IPS-20b (cell line): ENCODE results near the gene ASPDH.
A peak's percentile ranks its signal among the peaks of the same experiment; 100 is the strongest.
"Not testable (repeated sequence)": the region's sequence is repeated elsewhere in the genome, so short reads cannot be mapped to it uniquely, and the experiment has no call there.

Source experiments
- H3K27ac ChIP-seq: one replicate; pipeline ENCODE4 v1.5.1; 2013; ENCODE audit warnings: low read length
- H3K27me3 ChIP-seq: 2 replicates; pipeline ENCODE4 v1.6.1; 2013; ENCODE audit warnings: mild to moderate bottlenecking, low read length, inconsistent platforms; ENCODE audit not compliant: insufficient read depth
- H3K36me3 ChIP-seq: 2 replicates; pipeline ENCODE4 v1.6.1; 2013; ENCODE audit warnings: low read depth, mild to moderate bottlenecking, inconsistent platforms, low read length, moderate library complexity; ENCODE audit not compliant: insufficient read depth
- H3K4me1 ChIP-seq: 2 replicates; pipeline ENCODE4 v1.6.1; 2013; ENCODE audit warnings: mild to moderate bottlenecking, control low read depth, inconsistent platforms, low read length, moderate library complexity; ENCODE audit not compliant: insufficient read depth
- H3K4me3 ChIP-seq: 2 replicates; pipeline ENCODE4 v1.5.1; 2013; ENCODE audit warnings: mild to moderate bottlenecking, low read length, inconsistent platforms
- H3K9ac ChIP-seq: 2 replicates; pipeline ENCODE4 v1.6.1; 2013; ENCODE audit warnings: low read depth, mild to moderate bottlenecking, inconsistent platforms, low read length, moderate library complexity
- H3K9me3 ChIP-seq: 2 replicates; pipeline ENCODE4 v1.6.1; 2013; ENCODE audit warnings: mild to moderate bottlenecking, low read depth, low read length, inconsistent platforms; ENCODE audit not compliant: insufficient read depth

The ASPDH gene

DNA sequence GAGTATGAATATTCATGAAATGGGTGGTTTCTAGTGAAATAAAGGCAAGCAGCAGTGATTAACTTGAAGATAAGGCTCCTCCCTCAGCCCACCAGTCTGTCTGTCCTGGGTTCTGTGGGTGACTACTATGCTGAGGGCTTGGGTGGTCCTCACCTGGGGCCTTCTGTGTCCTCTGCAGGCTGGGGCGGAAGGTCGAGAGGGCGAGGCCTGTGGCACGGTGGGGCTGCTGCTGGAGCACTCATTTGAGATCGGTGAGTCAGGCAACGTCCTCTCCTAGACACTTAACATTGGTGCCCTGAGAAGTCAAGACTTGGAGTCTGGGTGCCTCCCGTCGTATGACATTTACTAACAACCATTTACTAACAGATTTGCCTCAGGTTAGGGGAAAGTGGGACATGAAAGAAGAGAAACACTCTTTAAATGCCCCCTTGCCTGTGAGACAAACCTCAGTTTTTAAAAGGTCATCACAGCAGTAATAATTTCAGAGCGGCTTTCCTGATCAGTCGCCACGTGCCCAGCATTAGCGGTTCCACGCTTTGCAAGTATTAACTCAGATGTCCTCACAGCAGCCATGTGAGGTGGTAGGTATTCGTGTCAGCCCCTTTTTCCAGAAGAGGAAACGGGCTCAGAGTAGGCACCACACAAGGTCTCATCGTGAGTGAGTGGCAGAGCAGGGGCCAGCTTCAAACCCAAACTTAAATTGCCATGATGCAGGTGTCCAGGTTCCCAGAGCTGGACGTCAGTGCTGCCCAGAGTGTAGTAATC, 35.8 kb downstream of the ASPDH start:
- Histone ChIP-seq H3K27ac (no peak overlapping the region), H3K4me3 (no peak overlapping the region), H3K9me3 (peaks cover 31% of the 10 kb centered on the region), H3K4me1 (no peaks in the 10 kb centered on the region), H3K27me3 (no peaks in the 10 kb centered on the region), H3K36me3 (peaks cover 15% of the 10 kb centered on the region; the same call in 1 of the 2 replicates), H3K9ac (no peak overlapping the region)

DNA sequence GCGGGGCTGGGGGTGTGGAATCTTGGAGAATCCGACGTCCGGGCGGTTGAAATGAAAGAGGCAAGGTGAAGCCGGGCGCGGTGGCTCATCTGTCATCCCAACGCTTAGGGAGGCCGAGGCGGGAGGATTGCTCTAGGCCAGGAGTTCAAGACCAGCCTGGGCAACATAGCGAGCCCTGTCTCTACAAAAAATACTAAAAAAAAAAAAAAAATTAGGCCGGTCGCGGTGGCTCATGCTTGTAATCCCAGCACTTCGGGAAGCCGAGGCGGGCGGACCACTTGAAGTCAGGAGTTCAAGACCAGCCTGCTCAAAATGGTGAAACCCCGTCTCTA, 36.8 kb downstream of the ASPDH start:
- Histone ChIP-seq H3K27ac (no peak overlapping the region), H3K9ac (peak overlapping the region; percentile 91; the same call in 1 of the 2 replicates)

DNA sequence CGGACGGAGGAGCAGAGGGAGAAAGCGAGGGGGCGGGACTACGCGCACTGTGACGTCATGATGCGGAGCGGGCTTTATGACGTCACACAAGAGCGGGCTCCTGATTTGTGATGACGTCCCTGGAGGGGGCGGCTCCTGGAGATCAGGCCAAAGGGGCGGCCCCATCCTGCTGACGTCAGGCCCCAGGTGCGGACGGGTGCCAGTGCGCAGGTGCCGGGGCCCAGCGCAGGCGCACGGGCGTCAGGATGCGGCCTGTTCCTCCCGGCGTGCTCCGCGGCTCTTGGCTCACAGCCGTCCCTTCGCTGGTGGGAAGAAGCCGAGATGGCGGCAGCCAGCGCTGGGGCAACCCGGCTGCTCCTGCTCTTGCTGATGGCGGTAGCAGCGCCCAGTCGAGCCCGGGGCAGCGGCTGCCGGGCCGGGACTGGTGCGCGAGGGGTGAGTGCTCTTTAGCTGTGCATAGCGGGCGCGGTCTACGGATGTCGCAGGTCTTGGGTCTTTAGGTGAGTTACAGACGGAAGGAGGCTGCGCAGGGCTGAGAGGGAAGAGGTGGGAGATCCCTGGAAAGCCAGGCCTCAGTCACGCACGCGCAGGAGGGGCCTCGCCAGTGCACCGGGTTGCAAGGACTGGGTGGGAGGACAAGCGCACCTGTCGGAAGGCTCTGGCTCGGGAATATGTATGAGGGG, 37.3 kb downstream of the ASPDH start, which contains the start of the genes EMC10 and GARIN5A:
EMC10 (plus strand) TSS at position 284 of the 683 bp plus-strand sequence; CDS start at position 322, 38 bp downstream.
GARIN5A (minus strand) TSS at position 625 of the 683 bp plus-strand sequence; CDS start at position 165, 460 bp downstream.
- H3K27ac ChIP-seq, result peak within 1 kb of the TSS; percentile 65
- H3K4me3 ChIP-seq, result peak within 1 kb of the TSS; percentile 89
- H3K36me3 ChIP-seq, result peaks cover 12% of the 10 kb centered on the region; the same call in 1 of the 2 replicates
- H3K27me3 ChIP-seq, result no peaks in the 10 kb centered on the region
- H3K9me3 ChIP-seq, result peaks cover 38% of the 10 kb centered on the region
- peak within 1 kb of the TSS; percentile 91 for H3K9ac ChIP-seq
- no peaks in the 10 kb centered on the region for H3K4me1 ChIP-seq

More for the DNA sequence above, 36.8 kb downstream of the ASPDH start:
- Histone ChIP-seq H3K9me3 (peaks cover 33% of the 10 kb centered on the region), H3K4me3 (peak overlapping the region; percentile 89; the same call in 1 of the 2 replicates), H3K4me1 (no peaks in the 10 kb centered on the region), H3K27me3 (no peaks in the 10 kb centered on the region), H3K36me3 (peaks cover 12% of the 10 kb centered on the region; the same call in 1 of the 2 replicates)

DNA sequence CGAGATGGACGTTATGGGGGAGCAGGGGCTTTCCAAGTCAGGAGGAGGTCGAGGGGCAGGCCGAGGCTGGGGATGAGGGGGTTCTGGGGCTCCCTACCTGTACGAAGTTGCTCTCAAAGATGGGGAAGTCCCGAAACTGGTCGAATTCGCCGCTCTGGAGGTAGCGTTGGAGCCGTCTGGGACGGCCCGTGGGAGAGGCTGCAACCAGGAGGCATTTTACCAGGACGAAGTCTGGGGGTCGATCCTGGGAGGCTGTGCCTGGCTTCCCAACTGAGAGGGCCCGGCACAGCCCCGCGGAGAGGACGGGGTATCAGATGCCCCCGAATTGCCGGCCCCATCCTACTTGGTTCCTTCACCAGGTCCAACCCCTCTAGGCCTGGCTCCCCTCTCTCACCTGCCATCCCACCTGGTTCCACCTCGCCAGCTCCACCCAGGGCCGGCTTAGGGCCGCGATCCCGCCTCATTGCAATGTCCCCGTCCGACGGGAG, 37.9 kb downstream of the ASPDH start:
- H3K4me3 ChIP-seq, result peak overlapping the region; percentile 40; the same call in 1 of the 2 replicates
- no peaks in the 10 kb centered on the region for H3K4me1 ChIP-seq
- H3K9ac ChIP-seq, result no peak overlapping the region
- H3K9me3 ChIP-seq, result peaks cover 39% of the 10 kb centered on the region
- no peak overlapping the region for H3K27ac ChIP-seq
- H3K36me3 ChIP-seq, result peaks cover 12% of the 10 kb centered on the region; the same call in 1 of the 2 replicates
- no peaks in the 10 kb centered on the region for H3K27me3 ChIP-seq

DNA sequence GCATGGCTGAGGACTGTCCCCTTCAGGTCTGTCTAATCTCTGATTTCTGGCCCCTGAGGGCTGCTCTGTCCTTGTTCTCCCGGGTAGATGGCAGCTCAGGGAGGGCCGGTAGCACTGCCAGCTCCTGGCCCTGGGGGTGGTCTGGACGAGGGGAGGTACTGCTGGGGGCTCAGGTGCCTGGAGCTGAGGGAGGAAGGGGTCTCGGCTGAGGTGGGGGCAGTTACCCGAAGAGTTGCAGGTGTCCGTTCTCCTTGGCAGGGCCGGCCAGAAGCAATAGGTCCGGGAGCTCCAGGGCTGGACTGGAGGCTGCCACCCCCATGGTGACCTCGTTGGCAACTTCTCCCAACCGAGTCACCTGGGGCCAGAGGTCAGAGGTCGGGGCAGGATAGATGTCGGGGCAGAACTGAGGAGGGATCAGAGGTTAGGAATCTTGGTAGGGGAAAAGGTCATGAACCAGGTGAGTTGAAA, 38.6 kb downstream of the ASPDH start:
- H3K9ac ChIP-seq, result no peak overlapping the region
- H3K9me3 ChIP-seq, result peaks cover 38% of the 10 kb centered on the region
- no peaks in the 10 kb centered on the region for H3K27me3 ChIP-seq
- H3K27ac ChIP-seq, result no peak overlapping the region
- H3K4me1 ChIP-seq, result no peaks in the 10 kb centered on the region
- H3K4me3 ChIP-seq, result no peak overlapping the region
- H3K36me3 ChIP-seq, result peaks cover 10% of the 10 kb centered on the region; the same call in 1 of the 2 replicates

DNA sequence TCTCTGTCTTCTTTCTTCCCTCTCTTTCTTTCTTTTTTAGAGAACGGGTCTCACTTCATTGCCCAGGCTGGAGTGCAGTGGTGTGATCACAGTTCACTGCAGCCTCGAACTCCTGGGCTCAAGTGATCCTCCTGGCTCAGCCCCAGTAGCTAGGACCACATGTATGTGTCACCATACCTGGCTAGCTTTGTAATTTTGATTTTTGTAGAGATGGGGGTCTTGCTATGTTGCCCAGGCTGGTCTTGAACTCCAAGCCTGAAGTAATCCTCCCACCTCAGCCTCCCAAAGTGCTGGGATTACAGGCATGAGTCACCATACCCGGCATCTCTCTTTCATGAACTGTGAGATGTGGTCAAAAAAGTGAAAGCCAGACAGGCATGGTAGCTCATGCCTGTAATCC, 40.4 kb downstream of the ASPDH start:
- not testable (repeated sequence) for H3K27ac ChIP-seq, H3K4me1 ChIP-seq, H3K4me3 ChIP-seq, H3K27me3 ChIP-seq, H3K9ac ChIP-seq, H3K36me3 ChIP-seq
- peaks cover 42% of the 10 kb centered on the region for H3K9me3 ChIP-seq

DNA sequence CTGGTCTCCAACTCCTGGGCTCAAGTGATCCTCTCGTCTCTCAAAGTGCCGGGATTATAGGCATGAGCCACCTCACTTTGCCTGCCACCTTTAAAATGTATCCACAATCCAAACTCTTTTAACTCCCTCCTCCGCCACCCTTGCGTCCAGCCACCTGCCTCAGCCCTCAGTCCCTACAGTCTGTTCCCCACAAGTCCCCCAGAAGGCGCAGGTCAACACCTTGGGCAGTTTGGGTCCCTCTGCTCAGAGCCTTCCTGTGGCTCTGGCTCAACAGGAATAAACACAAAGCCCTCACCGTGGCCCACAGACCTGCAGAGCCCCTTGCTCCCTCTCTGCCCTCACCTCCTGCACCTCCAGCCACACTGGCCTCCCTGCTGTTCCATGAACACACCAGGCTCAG, 44.9 kb downstream of the ASPDH start:
- Histone ChIP-seq H3K27me3 (no peaks in the 10 kb centered on the region), H3K27ac (no peak overlapping the region), H3K9ac (no peak overlapping the region), H3K4me1 (no peaks in the 10 kb centered on the region), H3K36me3 (no peaks in the 10 kb centered on the region), H3K9me3 (peaks cover 38% of the 10 kb centered on the region), H3K4me3 (no peak overlapping the region)

DNA sequence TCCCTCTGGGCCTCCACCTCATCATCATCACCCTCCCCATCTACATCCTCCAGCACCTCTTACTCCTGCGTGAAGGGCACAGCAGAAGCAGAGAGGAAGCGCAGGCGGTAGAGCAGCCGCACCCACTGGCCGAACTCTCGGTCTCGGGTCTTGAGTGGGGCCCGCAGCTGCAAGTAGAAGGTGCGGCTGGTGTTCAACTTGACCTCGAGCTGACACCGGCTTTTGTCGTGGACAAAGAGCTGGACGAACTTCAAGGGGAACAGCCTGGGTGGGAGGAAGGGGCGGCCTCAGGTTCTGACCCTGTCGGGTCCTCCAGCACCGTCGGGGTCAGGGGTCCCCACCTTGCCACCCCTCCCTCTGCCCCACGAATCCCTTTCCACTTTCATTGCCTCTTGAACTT, 46.1 kb downstream of the ASPDH start:
- no peaks in the 10 kb centered on the region for H3K27me3 ChIP-seq
- H3K36me3 ChIP-seq, result no peaks in the 10 kb centered on the region
- H3K27ac ChIP-seq, result no peak overlapping the region
- peaks cover 34% of the 10 kb centered on the region for H3K9me3 ChIP-seq
- H3K4me1 ChIP-seq, result no peaks in the 10 kb centered on the region
- no peak overlapping the region for H3K9ac ChIP-seq
- H3K4me3 ChIP-seq, result no peak overlapping the region

DNA sequence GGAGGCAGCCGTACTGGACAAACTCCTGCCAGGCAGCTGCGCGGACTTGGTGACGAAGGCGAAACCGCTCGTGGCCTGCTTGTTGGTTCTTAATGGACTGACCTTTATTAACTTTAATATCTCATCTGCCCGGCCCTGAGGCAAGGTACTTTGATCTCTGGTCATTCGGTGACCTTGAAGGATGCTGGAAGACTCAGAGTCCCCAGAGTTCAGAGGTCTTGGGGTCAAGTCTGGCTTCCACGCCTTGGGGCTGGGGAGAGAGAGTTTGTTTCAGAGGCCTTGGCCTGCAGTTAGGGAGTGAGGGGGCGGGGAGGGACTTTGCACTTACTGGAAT, 47.0 kb downstream of the ASPDH start:
- Histone ChIP-seq H3K9ac (no peak overlapping the region), H3K9me3 (peaks cover 27% of the 10 kb centered on the region), H3K4me1 (no peaks in the 10 kb centered on the region), H3K4me3 (no peak overlapping the region), H3K36me3 (no peaks in the 10 kb centered on the region), H3K27ac (no peak overlapping the region), H3K27me3 (no peaks in the 10 kb centered on the region)

DNA sequence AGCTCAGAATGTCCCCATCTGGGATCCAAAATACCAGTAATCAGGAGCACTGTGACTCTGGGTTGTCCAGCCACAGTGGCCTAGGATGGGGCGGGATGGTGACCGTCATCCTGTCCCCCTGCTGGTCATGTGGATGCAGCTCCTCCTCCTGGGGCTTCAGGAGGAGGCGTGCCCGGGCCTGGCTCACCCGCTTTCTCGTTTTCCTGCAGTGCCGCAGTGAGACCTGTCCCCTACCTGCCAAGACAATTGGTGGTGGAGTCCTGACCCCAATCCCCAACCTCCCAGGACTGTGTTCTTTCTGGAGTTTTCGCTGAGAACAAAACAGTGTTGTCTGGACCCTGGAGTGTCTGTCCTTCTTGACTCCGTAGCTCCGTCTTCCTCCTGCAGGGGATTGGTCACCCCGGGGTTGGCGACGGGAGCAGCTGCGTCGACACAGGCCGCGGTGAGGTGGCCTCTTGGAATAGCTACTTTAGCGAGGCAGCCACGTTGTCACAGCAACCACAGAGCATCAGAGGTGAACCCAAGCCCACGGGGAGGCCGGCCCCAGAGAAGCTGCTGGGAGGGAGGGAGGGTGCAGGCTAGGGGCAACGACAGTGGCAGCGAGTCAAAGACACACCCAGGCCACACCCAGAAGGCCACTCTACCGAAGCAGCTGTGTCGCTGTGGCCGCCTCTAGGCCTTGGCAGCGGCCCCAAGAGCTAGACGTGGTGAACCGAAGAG, 47.6 kb downstream of the ASPDH start:
- H3K27ac ChIP-seq, result no peak overlapping the region
- H3K36me3 ChIP-seq, result no peaks in the 10 kb centered on the region
- H3K9ac ChIP-seq, result no peak overlapping the region
- H3K27me3 ChIP-seq, result no peaks in the 10 kb centered on the region
- no peaks in the 10 kb centered on the region for H3K4me1 ChIP-seq
- no peak overlapping the region for H3K4me3 ChIP-seq
- H3K9me3 ChIP-seq, result peaks cover 22% of the 10 kb centered on the region

DNA sequence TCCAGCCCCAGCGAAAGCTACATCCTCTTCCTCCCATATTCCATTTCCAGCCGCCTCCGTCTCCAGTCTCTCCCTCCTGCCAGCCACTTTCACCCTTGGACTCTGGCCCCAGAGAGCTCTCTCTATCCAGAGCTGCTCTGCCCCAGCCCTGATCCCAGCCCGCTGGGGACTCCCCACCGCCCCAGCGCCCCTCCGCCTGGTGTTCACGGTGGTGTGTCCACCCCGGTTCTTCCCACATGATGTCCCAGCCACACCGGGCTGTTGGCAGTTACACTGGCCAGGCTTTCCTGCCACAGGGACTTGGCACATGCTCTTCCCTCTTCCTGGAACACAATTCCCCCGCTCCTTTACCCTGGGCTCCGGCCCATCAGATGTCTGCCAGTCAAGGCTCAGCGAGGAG, 48.7 kb downstream of the ASPDH start:
- Histone ChIP-seq H3K9me3 (peaks cover 21% of the 10 kb centered on the region), H3K4me3 (no peak overlapping the region), H3K9ac (no peak overlapping the region), H3K27ac (no peak overlapping the region), H3K4me1 (no peaks in the 10 kb centered on the region), H3K36me3 (no peaks in the 10 kb centered on the region), H3K27me3 (no peaks in the 10 kb centered on the region)
